Omental fat pad (tissue), 4 donors: ENCODE data around the gene S100PBP. TPM values are rescaled to one million over a fixed set of nuclear protein-coding genes. Genes with fewer than 3 reads are reported as not detected.

Experiments used
- ATAC-seq: fragments of 150-250 bp; one replicate; pipeline ENCODE4 v1.9.1; 2016; ENCODE audit warnings: mild to moderate bottlenecking, moderate library complexity; ENCODE audit not compliant: low FRiP score
- DNase-seq: peaks from one replicate; pipeline ENCODE4 v3.0.0-alpha.2; 2019; ENCODE audit warnings: low spot score
- CTCF ChIP-seq, 3 donors: fragments of 450-650 bp; IDR thresholded peaks; one replicate each; pipeline ENCODE4 v1.5.1; 2016 to 2017; ENCODE audit warnings: antibody characterized with exemption in 3 of 3, mild to moderate bottlenecking in 3 of 3, moderate library complexity in 2 of 3
- total RNA-seq, 4 donors: library from RNA; depleted of rRNA; stranded (reverse); fragments of >200 nt; gene quantifications; one replicate each; pipeline ENCODE4 v1.1.0, GENCODE V29; 2016

The S100PBP gene
- total RNA-seq, 4 donors from 2014 or later, result 20.4 to 47.6 (median 28.4) TPM

GRCh38 chr1:32816676-32817158 is 736 bp upstream of the S100PBP start:
- ATAC-seq, result peak; percentile 20

GRCh38 chr1:32817815-32818786 is 648 bp downstream of the S100PBP start:
- TF ChIP-seq CTCF (IDR thresholded peaks at IDR 0.05), result no peak
- peak; percentile 33 for ATAC-seq

More at GRCh38 chr1:32816676-32817158, 736 bp upstream of the S100PBP start:
- no peak for TF ChIP-seq CTCF (IDR thresholded peaks at IDR 0.05)
- DNase-seq, result no peak

GRCh38 chr1:32818804-32819541 is 1.5 kb downstream of the S100PBP start:
- no peak for TF ChIP-seq CTCF (IDR thresholded peaks at IDR 0.05)
- no peak for ATAC-seq
- no peak for DNase-seq

More at GRCh38 chr1:32817815-32818786, 648 bp downstream of the S100PBP start:
- DNase-seq, result peak; percentile 48

GRCh38 chr1:32825181-32825580 is 7.7 kb downstream of the S100PBP start:
- no peak for TF ChIP-seq CTCF (IDR thresholded peaks at IDR 0.05)
- no peak for DNase-seq
- ATAC-seq, result no peak

GRCh38 chr1:32828341-32828740 is 10.9 kb downstream of the S100PBP start:
- DNase-seq (no peak), ATAC-seq (no peak)
- no peak for TF ChIP-seq CTCF (IDR thresholded peaks at IDR 0.05)

GRCh38 chr1:32830092-32830852 is 12.8 kb downstream of the S100PBP start:
- ATAC-seq, result no peak
- no peak for TF ChIP-seq CTCF (IDR thresholded peaks at IDR 0.05)
- no peak for DNase-seq
